Left lung (tissue), 10 donors: ENCODE measurements around the gene NAV1. TPM values are rescaled to one million over a fixed set of nuclear protein-coding genes. Genes with fewer than 3 reads are reported as not detected.
A peak's percentile ranks its signal among the peaks of the same experiment; 100 is the strongest.

ENCODE experiments used
- ATAC-seq: fragments of 200-7000 bp; cut with Tn5 transposase; one replicate; pipeline ENCODE4 v1.9.1; 2020; ENCODE audit warnings: moderate library complexity
- DNase-seq, 4 donors: peaks; one replicate each; pipeline ENCODE4 v3.0.0-alpha.2; 2013 to 2020
- H3K27ac ChIP-seq, 2 donors: fragments of 200-600 bp; sonication (generic) in 1 of 2; one replicate each; pipeline versions ENCODE4 v1.5.0 to v1.8.0; 2020 to 2021
- H3K27me3 ChIP-seq, 2 donors: fragments of 200-600 bp; sonication (generic) in 1 of 2; one replicate each; pipeline versions ENCODE4 v1.5.0 to v1.8.0; 2020 to 2021
- H3K36me3 ChIP-seq, 2 donors: fragments of 200-600 bp; sonication (generic) in 1 of 2; one replicate each; pipeline versions ENCODE4 v1.5.0 to v1.8.0; 2020 to 2021
- H3K4me1 ChIP-seq, 2 donors: fragments of 200-600 bp; one replicate each; pipeline ENCODE4 v1.8.0; 2021
- H3K4me3 ChIP-seq, 2 donors: fragments of 200-600 bp; sonication (generic) in 1 of 2; one replicate each; pipeline versions ENCODE4 v1.5.0 to v1.8.0; 2020 to 2021; ENCODE audit warnings: mild to moderate bottlenecking in 1 of 2
- H3K9me3 ChIP-seq, 2 donors: fragments of 200-600 bp; sonication (generic) in 1 of 2; one replicate each; pipeline versions ENCODE4 v1.5.0 to v1.8.0; 2020 to 2021
- intact Hi-C, 2 donors: fragments of 100-400 bp; cut with DNase I; formaldehyde crosslinking; loops; one replicate each; pipeline versions ENCODE4 v1.11.2 to v1.14.2; 2022
- polyA plus RNA-seq, 6 donors: library from polyadenylated mRNA; unstranded; fragments of 120-200 nt; gene quantifications; one replicate each; pipeline ENCODE4 v1.2.1, GENCODE V29; 2013; ENCODE audit not compliant: insufficient read length in 6 of 6
- total RNA-seq, 2 donors: library from RNA; stranded (reverse); fragmentation: NEBNext Ultra II Directional; extraction: Animal tissue kit (Norgen Biotek cat#: 25700); gene quantifications; one replicate each; pipeline ENCODE4 v1.2.1, GENCODE V29; 2021
- TF ChIP-seq, protein P1 (sequence below), 2 donors: fragments of 200-600 bp; sonication (generic) in 1 of 2; IDR thresholded peaks; one replicate each; pipeline versions ENCODE4 v1.5.0 to v1.8.0; 2021; ENCODE audit warnings: antibody characterized with exemption in 2 of 2
- donor health status: DM: no; HTN: yes; CAD: no.
- donor health status: DM: no; HTN: no; CAD: no.

The NAV1 gene
- total and polyA plus RNA-seq, 8 donors = 20.2 to 41.5 (median 27.9) TPM

DNA sequence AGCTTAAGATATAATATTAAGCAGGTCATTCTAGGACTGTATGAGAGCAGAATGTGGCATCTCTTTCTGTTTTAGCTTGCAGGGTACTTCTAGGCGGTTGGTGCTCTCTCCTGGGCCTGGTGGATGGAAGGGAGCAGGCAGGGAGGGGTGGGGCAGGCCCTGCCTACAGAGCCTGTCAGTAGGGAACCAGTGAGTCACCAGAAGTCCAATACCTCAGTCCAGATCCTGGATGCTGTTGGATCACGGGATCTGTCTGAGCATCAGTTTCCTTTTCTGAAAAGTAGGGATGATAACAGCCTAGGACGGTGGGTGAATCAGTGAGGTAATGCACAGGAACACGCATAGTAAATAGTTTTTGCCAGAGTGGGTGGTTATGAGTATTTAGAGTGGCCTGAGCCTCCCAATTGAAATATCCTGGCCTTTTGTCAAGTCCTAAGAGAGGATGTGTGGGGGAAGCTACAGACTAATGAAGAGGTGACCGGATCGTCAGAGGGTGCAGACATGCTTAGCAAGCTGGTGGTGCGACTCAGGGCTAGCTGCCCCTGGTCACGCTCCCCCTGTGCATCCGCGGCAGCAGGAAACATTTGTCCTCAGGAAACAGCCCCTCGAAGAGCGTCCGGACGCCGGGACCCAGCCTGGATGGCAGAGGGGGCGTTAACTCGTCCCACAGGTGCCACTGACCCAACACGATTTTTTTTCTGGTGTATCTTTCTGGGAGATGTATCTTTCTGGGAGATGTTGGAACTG lies 23.9 kb downstream of the NAV1 start:
- TF ChIP-seq, protein P1, sequence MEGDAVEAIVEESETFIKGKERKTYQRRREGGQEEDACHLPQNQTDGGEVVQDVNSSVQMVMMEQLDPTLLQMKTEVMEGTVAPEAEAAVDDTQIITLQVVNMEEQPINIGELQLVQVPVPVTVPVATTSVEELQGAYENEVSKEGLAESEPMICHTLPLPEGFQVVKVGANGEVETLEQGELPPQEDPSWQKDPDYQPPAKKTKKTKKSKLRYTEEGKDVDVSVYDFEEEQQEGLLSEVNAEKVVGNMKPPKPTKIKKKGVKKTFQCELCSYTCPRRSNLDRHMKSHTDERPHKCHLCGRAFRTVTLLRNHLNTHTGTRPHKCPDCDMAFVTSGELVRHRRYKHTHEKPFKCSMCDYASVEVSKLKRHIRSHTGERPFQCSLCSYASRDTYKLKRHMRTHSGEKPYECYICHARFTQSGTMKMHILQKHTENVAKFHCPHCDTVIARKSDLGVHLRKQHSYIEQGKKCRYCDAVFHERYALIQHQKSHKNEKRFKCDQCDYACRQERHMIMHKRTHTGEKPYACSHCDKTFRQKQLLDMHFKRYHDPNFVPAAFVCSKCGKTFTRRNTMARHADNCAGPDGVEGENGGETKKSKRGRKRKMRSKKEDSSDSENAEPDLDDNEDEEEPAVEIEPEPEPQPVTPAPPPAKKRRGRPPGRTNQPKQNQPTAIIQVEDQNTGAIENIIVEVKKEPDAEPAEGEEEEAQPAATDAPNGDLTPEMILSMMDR (IDR thresholded peaks at IDR 0.05) = no peak
- ATAC-seq (peak; percentile 16), DNase-seq (no peak)
- intact Hi-C loops = loop anchor here in 1 of 2 donors (5.0 kb wide), 1 partner anchor 139 kb away; no protein-coding TSS in a partner anchor
- H3K4me1 ChIP-seq = peaks cover 0 to 34% of the 10 kb centered on the region in 2 donors
- peak overlapping the region in 1 of 2 donors; percentile 28 for H3K27ac ChIP-seq
- no peaks in the 10 kb centered on the region for H3K27me3 ChIP-seq
- no peaks in the 10 kb centered on the region for H3K36me3 ChIP-seq
- no peaks in the 10 kb centered on the region for H3K9me3 ChIP-seq
- no peak overlapping the region for H3K4me3 ChIP-seq

GRCh38 chr1:201563406-201563780 lies 24.5 kb downstream of the NAV1 start:
- Histone ChIP-seq H3K9me3 (no peaks in the 10 kb centered on the region), H3K36me3 (no peaks in the 10 kb centered on the region), H3K27me3 (no peaks in the 10 kb centered on the region), H3K27ac (no peak overlapping the region), H3K4me3 (no peak overlapping the region), H3K4me1 (peaks cover 0 to 39% of the 10 kb centered on the region in 2 donors)
- intact Hi-C loops = loop anchor here in 1 of 2 donors (5.0 kb wide), 1 partner anchor 139 kb away; no protein-coding TSS in a partner anchor
- DNase-seq (no peak), ATAC-seq (no peak)
- TF ChIP-seq, protein P1 (IDR thresholded peaks at IDR 0.05) = no peak

GRCh38 chr1:201563941-201564340 lies 25.0 kb downstream of the NAV1 start:
- DNase-seq (no peak), ATAC-seq (no peak)
- peaks cover 0 to 42% of the 10 kb centered on the region in 2 donors for H3K4me1 ChIP-seq
- no peak overlapping the region for H3K27ac ChIP-seq
- intact Hi-C loops = loop anchor here in 1 of 2 donors (5.0 kb wide), 1 partner anchor 138 kb away; no protein-coding TSS in a partner anchor
- H3K4me3 ChIP-seq = no peak overlapping the region
- TF ChIP-seq, protein P1 (IDR thresholded peaks at IDR 0.05) = no peak
- H3K27me3 ChIP-seq = no peaks in the 10 kb centered on the region
- H3K36me3 ChIP-seq = no peaks in the 10 kb centered on the region
- no peaks in the 10 kb centered on the region for H3K9me3 ChIP-seq

GRCh38 chr1:201565024-201565730 lies 26.2 kb downstream of the NAV1 start:
- no peak for DNase-seq

More at GRCh38 chr1:201565024-201565730, 26.2 kb downstream of the NAV1 start:
- Histone ChIP-seq H3K36me3 (no peaks in the 10 kb centered on the region), H3K9me3 (no peaks in the 10 kb centered on the region), H3K4me3 (no peak overlapping the region), H3K27ac (no peak overlapping the region), H3K27me3 (no peaks in the 10 kb centered on the region), H3K4me1 (peaks cover 0 to 42% of the 10 kb centered on the region in 2 donors)
- ATAC-seq = no peak
- TF ChIP-seq, protein P1 (IDR thresholded peaks at IDR 0.05) = no peak
- intact Hi-C loops = no loop called here
